HTERT RPE-1 (cell line): ENCODE data around the gene PXN.
"Not testable (repeated sequence)": the region's sequence is repeated elsewhere in the genome, so short reads cannot be mapped to it uniquely, and the experiment has no call there.

Experiments
- in situ Hi-C: fragments of 300-500 bp; cut with MboI; formaldehyde crosslinking; loops from 4 replicates; pipeline ENCODE4 v1.14.3; 2020; ENCODE audit warnings: low sequenced_read_pairs

The PXN gene

DNA sequence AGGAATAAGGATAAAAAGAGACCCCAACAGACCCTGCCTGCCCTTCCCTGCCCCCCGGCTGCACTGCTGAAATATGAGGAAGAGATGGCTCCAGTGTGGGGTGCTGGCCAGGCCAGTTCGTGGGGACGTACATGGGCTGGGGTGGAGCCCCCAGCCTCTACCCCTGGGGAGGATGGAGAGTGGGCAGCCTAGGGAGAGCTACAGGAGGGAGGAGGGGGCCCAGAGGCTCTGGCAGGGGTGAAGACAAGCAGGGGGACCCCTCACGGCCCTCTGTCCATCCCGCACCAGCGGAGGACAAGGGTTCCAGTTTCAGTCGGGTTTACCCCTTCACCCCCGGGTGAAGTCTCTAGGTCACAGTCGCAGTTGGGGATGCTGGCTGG lies 53.6 kb downstream of the PXN start:
- in situ Hi-C loops = no loop called here

GRCh38 chr12:120211243-120211903 lies 54.2 kb downstream of the PXN start:
- in situ Hi-C loops = no loop called here

GRCh38 chr12:120209851-120210250 lies 55.7 kb downstream of the PXN start:
- in situ Hi-C loops = no loop called here

- in situ Hi-C loops = no loop called here
Measured at GRCh38 chr12:120207227-120207626, 58.3 kb downstream of the PXN start.

DNA sequence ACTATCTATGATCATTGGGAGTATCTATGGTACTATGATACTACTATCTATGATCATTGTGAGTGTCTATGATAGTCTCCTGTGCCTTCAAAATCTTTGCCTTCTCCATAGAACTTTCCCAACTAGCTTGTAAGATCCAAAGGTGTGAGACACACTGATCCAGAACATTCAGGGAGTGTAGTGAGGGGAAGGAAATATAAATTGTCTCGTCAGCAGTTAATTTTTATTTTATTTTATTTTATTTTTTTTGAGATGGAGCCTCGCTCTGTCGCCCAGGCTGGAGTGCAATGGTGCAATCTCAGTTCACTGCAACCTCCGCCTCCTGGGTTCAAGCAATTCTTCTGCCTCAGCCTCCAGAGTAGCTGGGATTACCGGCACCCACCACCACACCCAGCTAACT lies 58.7 kb downstream of the PXN start:
- in situ Hi-C loops = not testable (repeated sequence)

DNA sequence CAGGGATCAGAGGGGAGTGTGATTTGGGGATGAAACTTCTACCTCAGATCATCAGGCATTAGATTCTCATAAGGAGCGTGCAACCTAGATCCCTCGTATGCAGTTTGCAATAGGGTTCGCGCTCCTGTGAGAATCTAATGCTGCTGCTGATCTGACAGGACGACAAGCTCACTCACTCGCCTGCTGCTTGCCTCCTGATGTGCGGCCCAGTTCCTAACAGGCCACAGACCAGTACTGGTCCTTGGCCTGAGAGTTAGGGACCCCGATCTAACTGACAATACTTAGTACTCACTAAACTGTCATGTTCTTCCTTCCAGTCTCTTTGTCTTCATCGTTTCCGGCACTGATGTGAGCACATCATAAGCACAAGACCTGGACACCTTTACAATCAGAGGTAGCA lies 59.3 kb downstream of the PXN start:
- in situ Hi-C loops = no loop called here

DNA sequence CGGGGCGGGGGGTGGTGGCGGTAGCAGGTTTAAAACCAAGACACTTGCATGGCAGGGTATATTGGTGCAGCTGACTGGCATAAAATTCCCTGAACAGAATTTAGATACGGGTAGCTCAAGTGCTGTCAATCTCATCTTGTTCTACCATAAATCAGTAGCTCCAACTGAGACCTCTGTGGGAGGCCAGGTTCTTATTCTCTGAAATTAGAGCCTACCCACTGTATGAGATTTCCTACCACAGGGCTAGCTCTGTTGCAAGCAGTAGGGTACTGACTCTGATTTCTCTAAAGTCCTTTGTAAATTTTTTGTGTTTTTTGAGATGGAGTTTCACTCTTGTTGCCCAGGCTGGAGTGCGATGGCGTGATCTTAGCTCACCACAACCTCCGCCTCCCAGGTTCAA lies 61.4 kb downstream of the PXN start:
- in situ Hi-C loops = no loop called here

DNA sequence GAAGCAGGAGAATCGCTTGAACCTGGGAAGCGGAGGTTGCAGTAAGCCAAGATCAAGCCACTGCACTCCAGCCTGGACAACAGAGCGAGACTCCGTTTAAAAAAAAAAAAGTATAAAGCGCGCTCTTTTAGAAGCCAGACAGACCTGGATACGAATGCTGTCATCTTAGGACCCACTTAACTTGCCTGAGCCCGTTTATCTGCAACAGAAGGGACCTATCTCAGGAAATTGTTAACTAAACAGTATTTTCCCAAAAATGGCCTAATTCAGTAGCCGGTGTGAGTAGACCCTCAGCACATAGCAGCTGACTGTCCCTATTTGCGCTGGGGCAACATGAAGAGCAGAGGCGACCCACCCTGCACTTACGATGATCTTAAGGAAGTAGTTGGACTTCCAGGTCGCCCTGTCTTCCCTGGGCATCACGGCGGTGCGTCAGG lies 65.1 kb downstream of the PXN start:
- in situ Hi-C loops = no loop called here

GRCh38 chr12:120199595-120200306 lies 65.8 kb downstream of the PXN start:
- in situ Hi-C loops = no loop called here

DNA sequence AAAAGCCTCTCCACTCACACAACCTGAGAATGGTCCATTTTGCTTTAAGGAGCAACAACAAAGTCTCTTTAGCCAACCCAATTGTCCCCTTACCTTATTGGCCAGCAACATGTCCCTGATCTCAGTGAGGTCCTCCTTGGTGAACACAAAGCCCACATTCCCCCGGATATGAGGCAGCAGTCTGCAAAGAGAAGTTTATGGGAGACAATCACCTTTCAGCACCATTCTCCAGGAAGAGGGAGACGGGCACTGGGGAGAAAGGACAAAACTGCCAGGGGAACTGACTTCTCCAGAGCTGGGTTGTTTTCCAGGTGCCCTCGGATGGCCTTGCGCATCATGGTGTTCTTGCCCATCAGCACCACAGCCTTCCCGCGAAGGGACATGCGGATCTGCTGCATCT lies 66.5 kb downstream of the PXN start:
- in situ Hi-C loops = no loop called here

- in situ Hi-C loops = no loop called here
Measured at GRCh38 chr12:120197542-120197887, 68.0 kb downstream of the PXN start.

DNA sequence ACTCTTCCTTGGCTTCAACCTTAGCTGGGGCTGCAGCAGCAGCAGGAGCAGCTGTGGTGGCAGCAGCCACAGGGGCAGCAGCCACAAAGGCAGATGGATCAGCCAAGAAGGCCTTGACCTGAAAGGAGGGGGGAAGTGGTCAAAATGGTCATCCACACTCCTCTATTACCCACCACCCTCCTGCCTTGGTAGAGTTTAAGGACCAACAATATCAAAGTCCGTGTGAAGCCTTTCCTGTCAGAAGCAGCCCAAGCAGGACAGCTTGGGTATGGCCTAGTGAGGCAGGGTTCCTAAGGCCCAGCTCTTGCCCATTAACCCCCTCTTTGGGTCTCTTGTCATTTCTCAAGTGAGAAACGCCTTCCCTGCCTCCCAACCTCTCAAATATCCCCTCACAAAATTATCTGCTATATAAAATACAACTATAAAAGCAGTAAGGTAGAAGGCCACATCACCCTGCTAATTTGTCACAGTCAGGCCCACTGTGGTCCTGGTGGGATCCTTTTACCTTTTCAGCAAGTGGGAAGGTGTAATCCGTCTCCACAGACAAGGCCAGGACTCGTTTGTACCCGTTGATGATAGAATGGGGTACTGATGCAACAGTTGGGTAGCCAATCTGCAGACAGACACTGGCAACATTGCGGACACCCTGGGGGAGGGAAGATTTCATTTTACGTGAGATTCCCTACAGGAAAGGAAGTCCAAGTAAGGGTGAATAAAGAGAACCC lies 68.6 kb downstream of the PXN start:
- in situ Hi-C loops = not testable (repeated sequence)

GRCh38 chr12:120196363-120196762 lies 69.2 kb downstream of the PXN start:
- in situ Hi-C loops = no loop called here

GRCh38 chr12:120194534-120195395 lies 70.8 kb downstream of the PXN start, which contains the start of gene GCN1:
Gene GCN1, minus strand, starts transcription at chr12:120194715. Its CDS starts 18 bp downstream, at chr12:120194697.
- in situ Hi-C loops = no loop called here

DNA sequence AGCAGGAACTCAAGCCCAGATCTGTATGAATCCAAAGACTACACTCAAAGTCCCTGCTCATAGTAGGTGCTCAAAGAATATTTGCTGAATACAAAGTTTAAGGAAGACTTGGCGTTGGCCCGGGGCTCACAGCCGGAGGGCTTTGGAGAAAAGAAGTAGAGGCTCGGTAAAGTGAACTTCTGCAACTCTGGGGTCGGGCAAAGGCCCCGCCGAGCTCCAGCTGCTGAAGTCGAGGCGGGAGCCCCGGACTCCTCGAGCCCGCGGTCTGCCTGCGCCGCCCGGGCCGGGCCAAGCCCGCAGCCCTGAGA lies 71.3 kb downstream of the PXN start:
- in situ Hi-C loops = no loop called here

DNA sequence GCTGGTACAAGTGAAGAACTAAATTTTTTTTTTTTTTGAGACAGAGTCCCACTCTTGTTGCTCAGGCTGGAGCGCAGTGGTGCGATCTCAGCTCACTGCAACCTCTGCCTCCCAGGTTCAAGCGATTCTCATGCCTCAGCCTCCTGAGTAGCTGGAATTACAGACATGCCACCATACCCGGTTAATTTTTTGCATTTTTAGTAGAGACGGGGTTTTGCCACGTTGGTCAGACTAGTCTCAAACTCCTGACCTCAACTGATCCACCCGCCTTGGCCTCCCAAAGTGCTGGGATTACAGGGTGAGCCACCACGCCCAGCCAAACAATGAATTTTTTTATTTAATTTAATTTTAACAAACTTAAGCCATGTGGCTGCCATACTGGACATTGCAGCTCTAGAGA lies 72.2 kb downstream of the PXN start:
- in situ Hi-C loops = not testable (repeated sequence)

DNA sequence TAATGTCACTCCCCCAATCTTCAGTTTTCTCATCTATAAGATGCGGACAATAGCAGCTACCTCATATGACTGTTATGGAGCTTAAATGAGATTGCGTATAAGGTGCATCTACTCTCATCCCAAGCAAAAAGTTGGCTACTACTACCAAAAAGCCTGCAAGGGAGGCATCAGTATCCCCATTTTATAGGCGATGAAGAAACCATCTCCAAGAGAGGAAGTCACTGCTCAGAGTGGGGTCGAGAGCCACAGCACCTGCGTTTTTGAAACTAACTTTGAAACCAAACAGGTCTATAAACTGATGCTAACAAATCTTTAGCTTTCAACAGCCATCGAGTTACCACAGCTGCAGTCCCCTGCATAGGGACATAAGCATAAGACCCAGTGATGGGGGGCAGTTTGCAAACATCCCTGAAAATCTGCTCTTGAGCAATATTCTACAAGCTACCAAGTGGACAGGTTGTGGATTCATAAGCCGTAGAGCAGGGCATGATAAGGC lies 74.5 kb downstream of the PXN start:
- in situ Hi-C loops = no loop called here

DNA sequence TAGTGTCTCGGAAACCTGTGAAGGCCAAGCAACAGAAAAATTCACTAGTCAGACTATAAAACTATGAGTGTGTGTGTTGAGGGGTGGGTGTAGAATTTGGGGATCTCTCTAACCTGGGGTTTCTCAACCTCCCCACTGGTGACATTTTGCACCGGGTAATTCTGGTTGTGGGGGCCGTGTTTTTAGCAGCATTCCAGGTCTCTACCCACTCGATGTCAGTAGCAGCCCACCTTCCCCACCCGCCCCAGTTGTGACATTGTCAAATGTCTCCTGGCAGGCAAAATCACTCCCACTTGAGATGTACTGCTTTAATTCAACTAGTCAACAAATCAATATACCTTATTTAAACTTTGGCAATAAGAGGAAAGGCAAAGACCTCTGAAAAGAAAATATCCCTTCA lies 75.1 kb downstream of the PXN start:
- in situ Hi-C loops = no loop called here

- in situ Hi-C loops = no loop called here
Measured at GRCh38 chr12:120186654-120187053, 78.9 kb downstream of the PXN start.

DNA sequence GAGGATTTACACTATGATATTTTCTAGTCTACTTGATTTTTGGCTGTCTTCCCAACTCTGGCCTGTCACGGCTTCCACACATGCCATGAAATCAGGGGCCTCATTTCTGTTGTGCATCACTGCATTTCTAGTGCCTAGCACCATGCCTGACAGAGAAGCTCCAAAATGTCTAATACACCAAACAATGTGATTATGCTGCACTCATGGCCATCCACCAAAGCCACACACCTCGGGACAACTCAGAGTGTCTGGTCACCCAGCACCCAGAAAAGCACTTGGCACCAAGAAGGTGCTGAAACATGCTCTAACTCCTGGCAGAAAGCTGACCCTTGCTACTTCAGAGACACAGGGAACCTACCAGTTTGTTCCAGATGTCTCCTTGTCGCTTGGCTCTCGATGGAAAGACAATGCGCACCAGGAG lies 82.3 kb downstream of the PXN start:
- in situ Hi-C loops = no loop called here

DNA sequence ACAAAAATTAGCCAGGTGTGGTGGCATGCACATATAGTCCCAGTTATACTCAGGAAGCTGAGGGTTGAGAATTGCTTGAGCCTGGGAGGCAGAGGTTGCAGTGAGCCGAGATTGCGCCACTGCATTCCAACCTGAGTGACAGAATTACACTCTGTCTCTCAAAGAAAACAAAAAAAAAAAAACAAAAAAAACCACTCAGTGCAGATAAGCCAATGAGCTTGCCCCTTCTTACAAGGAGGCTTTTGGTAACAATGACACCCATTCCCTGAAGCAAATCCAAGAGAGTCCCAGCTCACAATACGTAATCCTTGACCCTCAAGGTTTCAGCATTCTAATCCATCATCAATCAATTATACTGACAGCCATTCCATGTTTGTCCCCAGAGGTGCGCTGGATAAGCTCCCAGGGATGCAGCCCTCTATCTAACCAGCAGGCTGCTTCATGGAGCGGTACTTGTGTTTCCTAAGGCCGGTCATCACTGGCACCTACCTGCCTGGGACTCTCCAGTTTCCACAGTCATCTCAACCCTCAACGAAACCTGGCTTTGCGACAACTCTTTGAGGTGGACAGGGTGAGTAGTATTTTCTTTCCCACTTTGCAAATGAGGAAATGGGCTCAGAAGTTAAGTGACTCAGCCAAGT lies 83.4 kb downstream of the PXN start:
- in situ Hi-C loops = no loop called here
